Neural cell (in vitro differentiated cells): ENCODE results near the gene GRID2IP. TPM values are rescaled to one million over a fixed set of nuclear protein-coding genes. Genes with fewer than 3 reads are reported as not detected.

Source experiments
- H2AFZ ChIP-seq: fragments of 200-600, 300-800 bp; sonication (generic), shearing (Covaris generic); 2 replicates; pipeline ENCODE4 v1.6.0; 2014; ENCODE audit warnings: low read depth, mild to moderate bottlenecking, antibody characterized with exemption, low read length, moderate library complexity
- H3F3A ChIP-seq: fragments of 200-600 bp; shearing (Covaris generic); 2 replicates; pipeline ENCODE4 v1.6.1; 2016; ENCODE audit warnings: mild to moderate bottlenecking, moderate library complexity, mixed read lengths, antibody characterized with exemption, low read length; ENCODE audit not compliant: insufficient read depth, poor library complexity, severe bottlenecking
- H3K27ac ChIP-seq: fragments of 200-600, 300-800 bp; sonication (generic), shearing (Covaris generic); 2 replicates; pipeline ENCODE4 v1.5.1; 2014; ENCODE audit warnings: mild to moderate bottlenecking, low read length, moderate library complexity
- H3K27me3 ChIP-seq: fragments of 300-800, 200-600 bp; sonication (generic), shearing (Covaris generic); 2 replicates; pipeline ENCODE4 v1.6.0; 2014; ENCODE audit warnings: mild to moderate bottlenecking, low read depth, low read length, moderate library complexity; ENCODE audit not compliant: insufficient read depth
- H3K36me3 ChIP-seq: fragments of 300-800, 200-600 bp; sonication (generic), shearing (Covaris generic); 2 replicates; pipeline ENCODE4 v1.5.1; 2014; ENCODE audit warnings: mild to moderate bottlenecking, antibody characterized with exemption, low read length, moderate library complexity; ENCODE audit not compliant: insufficient read depth
- H3K4me2 ChIP-seq: fragments of 300-800, 200-600 bp; sonication (generic), shearing (Covaris generic); 2 replicates; pipeline ENCODE4 v1.6.0; 2014; ENCODE audit warnings: mild to moderate bottlenecking, low read length
- H3K4me3 ChIP-seq: fragments of 300-800, 200-600 bp; sonication (generic), shearing (Covaris generic); 2 replicates; pipeline ENCODE4 v1.5.1; 2014; ENCODE audit warnings: mild to moderate bottlenecking, low read length, moderate library complexity
- H3K79me2 ChIP-seq: fragments of 200-600 bp; shearing (Covaris generic); replicated peaks from 2 replicates; pipeline ENCODE4 v1.6.0; 2014; ENCODE audit warnings: mild to moderate bottlenecking, low read length, moderate library complexity; ENCODE audit not compliant: insufficient read depth
- H3K9ac ChIP-seq: fragments of 300-800, 200-600 bp; sonication (generic), shearing (Covaris generic); 2 replicates; pipeline ENCODE4 v1.6.1; 2016; ENCODE audit warnings: mild to moderate bottlenecking, low read length, mixed read lengths
- H3K9me2 ChIP-seq: fragments of 200-600 bp; shearing (Covaris generic); 2 replicates; pipeline ENCODE4 v1.6.1; 2016; ENCODE audit warnings: mild to moderate bottlenecking, low read length, mixed read lengths; ENCODE audit not compliant: insufficient read depth
- H3K9me3 ChIP-seq: fragments of 200-600, 300-800 bp; sonication (generic), shearing (Covaris generic); 2 replicates; pipeline ENCODE4 v1.6.1; 2016; ENCODE audit warnings: mild to moderate bottlenecking, mixed run types, low read length, moderate library complexity, mixed read lengths
- H4K20me1 ChIP-seq: fragments of 200-600 bp; shearing (Covaris generic); 2 replicates; pipeline ENCODE4 v1.6.1; 2016; ENCODE audit warnings: mild to moderate bottlenecking, mixed run types; ENCODE audit not compliant: insufficient read depth
- EP300 ChIP-seq: fragments of 450-650 bp; conservative IDR thresholded peaks from 2 replicates; pipeline ENCODE4 v1.6.1; 2014; ENCODE audit warnings: antibody characterized with exemption, mild to moderate bottlenecking, moderate library complexity; ENCODE audit not compliant: poor library complexity, severe bottlenecking
- EZH2 ChIP-seq: fragments of 200-600, 300-800 bp; shearing (Covaris generic), sonication (generic); IDR thresholded peaks from 2 replicates; pipeline ENCODE4 v1.6.1; 2014; ENCODE audit warnings: antibody characterized with exemption, low read length, borderline replicate concordance, mild to moderate bottlenecking; ENCODE audit not compliant: insufficient read depth, poor library complexity, severe bottlenecking
- MXI1 ChIP-seq: fragments of 450-650 bp; conservative IDR thresholded peaks from 2 replicates; pipeline ENCODE4 v1.6.1; 2014; ENCODE audit warnings: antibody characterized with exemption, mild to moderate bottlenecking; ENCODE audit not compliant: poor library complexity, severe bottlenecking
- POLR2AphosphoS5 ChIP-seq: IDR thresholded peaks from 2 replicates; pipeline ENCODE4 v1.6.1; 2012
- RAD21 ChIP-seq: fragments of 450-650 bp; conservative IDR thresholded peaks from 2 replicates; pipeline ENCODE4 v1.6.1; 2014; ENCODE audit warnings: antibody characterized with exemption, mild to moderate bottlenecking, moderate library complexity
- REST ChIP-seq: IDR thresholded peaks from 2 replicates; pipeline ENCODE4 v1.6.1; 2012; ENCODE audit warnings: borderline replicate concordance
- SMC3 ChIP-seq: fragments of 450-650 bp; conservative IDR thresholded peaks from 2 replicates; pipeline ENCODE4 v1.6.1; 2014; ENCODE audit warnings: antibody characterized with exemption, mild to moderate bottlenecking, moderate library complexity; ENCODE audit not compliant: poor library complexity
- TAF1 ChIP-seq: IDR thresholded peaks from 2 replicates; pipeline ENCODE4 v1.6.1; 2012; ENCODE audit warnings: low read depth
- polyA plus RNA-seq: library from polyadenylated mRNA; depleted of rRNA; stranded (reverse); fragments of >200 nt; gene quantifications from 2 replicates; pipeline ENCODE4 v1.2.3, GENCODE V29; 2014
- TF ChIP-seq, protein P1 (sequence below): fragments of 450-650 bp; IDR thresholded peaks from 2 replicates; pipeline ENCODE4 v1.5.1; 2014; ENCODE audit warnings: antibody characterized with exemption, mild to moderate bottlenecking, moderate library complexity; ENCODE audit not compliant: poor library complexity, severe bottlenecking

GRID2IP gene
- polyA plus RNA-seq, 1 donor from 2014 or later: 0.32 TPM

GRCh38 chr7:6576024-6576866 lies 25.0 kb upstream of the GRID2IP start:
- Histone ChIP-seq H3K9ac (no peak overlapping the region), H3K9me2 (no peaks in the 10 kb centered on the region), H3K27me3 (no peaks in the 10 kb centered on the region), H3K9me3 (no peaks in the 10 kb centered on the region), H3K4me2 (no peak overlapping the region), H3K79me2 (no peaks in the 10 kb centered on the region), H3K36me3 (no peaks in the 10 kb centered on the region), H2AFZ (peak overlapping the region; percentile 33), H4K20me1 (no peaks in the 10 kb centered on the region), H3F3A (no peaks in the 10 kb centered on the region), H3K27ac (peak overlapping the region; percentile 12), H3K4me3 (no peak overlapping the region)
- no peak for TF ChIP-seq EZH2
- TF ChIP-seq RAD21: no peak

DNA sequence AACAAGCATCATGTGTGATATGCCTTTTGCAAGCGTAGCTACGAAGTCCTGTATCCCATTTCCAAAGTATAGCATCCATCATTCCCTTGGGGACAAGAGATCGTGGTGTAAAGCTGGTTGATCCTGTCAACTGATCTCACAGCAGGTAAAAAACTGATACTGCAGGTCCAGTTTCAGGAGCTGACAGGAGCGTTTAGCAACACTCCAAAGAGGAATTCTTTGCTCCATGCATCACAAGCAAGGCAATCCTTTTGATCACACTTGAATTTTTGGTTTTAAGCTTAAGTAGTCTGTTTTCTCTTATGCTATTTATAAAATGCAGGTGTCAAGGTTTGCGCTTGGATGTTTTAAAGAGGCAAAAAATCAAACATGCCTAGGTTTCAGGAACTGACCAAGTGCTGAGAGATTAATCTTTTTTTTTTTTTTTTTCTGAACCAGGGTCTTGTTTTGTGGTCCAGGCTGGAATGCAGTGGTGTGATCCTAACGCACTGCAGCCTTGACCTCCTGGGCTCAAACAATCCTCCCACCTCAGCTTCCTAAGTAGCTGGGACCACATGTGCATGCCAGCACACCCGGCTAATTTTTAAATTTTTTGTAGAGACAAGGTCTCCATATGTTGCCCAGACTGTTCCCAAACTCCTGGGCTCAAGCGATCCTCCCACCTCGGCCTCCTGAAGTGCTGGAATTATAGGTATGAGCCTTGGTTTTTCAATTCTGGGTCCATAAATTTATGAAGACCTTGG lies 24.2 kb upstream of the GRID2IP start:
- H3K27ac ChIP-seq: no peak overlapping the region

More for the DNA sequence above, 24.2 kb upstream of the GRID2IP start:
- no peaks in the 10 kb centered on the region for H3K27me3 ChIP-seq
- no peak overlapping the region for H3K4me3 ChIP-seq
- no peak overlapping the region for H3K4me2 ChIP-seq
- no peaks in the 10 kb centered on the region for H3K9me3 ChIP-seq
- H3K9ac ChIP-seq: no peak overlapping the region
- H4K20me1 ChIP-seq: no peaks in the 10 kb centered on the region
- H3K79me2 ChIP-seq: no peaks in the 10 kb centered on the region
- H2AFZ ChIP-seq: no peak overlapping the region
- TF ChIP-seq, protein P1, sequence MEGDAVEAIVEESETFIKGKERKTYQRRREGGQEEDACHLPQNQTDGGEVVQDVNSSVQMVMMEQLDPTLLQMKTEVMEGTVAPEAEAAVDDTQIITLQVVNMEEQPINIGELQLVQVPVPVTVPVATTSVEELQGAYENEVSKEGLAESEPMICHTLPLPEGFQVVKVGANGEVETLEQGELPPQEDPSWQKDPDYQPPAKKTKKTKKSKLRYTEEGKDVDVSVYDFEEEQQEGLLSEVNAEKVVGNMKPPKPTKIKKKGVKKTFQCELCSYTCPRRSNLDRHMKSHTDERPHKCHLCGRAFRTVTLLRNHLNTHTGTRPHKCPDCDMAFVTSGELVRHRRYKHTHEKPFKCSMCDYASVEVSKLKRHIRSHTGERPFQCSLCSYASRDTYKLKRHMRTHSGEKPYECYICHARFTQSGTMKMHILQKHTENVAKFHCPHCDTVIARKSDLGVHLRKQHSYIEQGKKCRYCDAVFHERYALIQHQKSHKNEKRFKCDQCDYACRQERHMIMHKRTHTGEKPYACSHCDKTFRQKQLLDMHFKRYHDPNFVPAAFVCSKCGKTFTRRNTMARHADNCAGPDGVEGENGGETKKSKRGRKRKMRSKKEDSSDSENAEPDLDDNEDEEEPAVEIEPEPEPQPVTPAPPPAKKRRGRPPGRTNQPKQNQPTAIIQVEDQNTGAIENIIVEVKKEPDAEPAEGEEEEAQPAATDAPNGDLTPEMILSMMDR: no peak
- no peak for TF ChIP-seq RAD21
- TF ChIP-seq EZH2: no peak
- TF ChIP-seq SMC3: no peak
- TF ChIP-seq EP300: no peak
- TF ChIP-seq MXI1: no peak
- TF ChIP-seq TAF1: no peak
- no peak for TF ChIP-seq REST
- no peak for TF ChIP-seq POLR2AphosphoS5
- no peaks in the 10 kb centered on the region for H3F3A ChIP-seq
- no peaks in the 10 kb centered on the region for H3K9me2 ChIP-seq
- H3K36me3 ChIP-seq: no peaks in the 10 kb centered on the region
